Ascending aorta (tissue), 2 donors: Measurements from ENCODE around the gene TAC4. TPM values are rescaled to one million over a fixed set of nuclear protein-coding genes. Genes with fewer than 3 reads are reported as not detected.

Source experiments
- DNase-seq, 2 donors: peaks; one replicate each; pipeline ENCODE4 v3.0.0-alpha.2; 2019; ENCODE audit warnings: low spot score in 2 of 2
- H3K27ac ChIP-seq, 2 donors: fragments of 200-600 bp; sonication (generic); one replicate each; pipeline ENCODE4 v1.5.1; 2016 to 2017; ENCODE audit warnings: mild to moderate bottlenecking in 1 of 2
- H3K27me3 ChIP-seq: fragments of 200-600 bp; sonication (generic); one replicate; pipeline ENCODE4 v1.5.1; 2017
- H3K36me3 ChIP-seq, 2 donors: fragments of 200-600 bp; sonication (generic); one replicate each; pipeline ENCODE4 v1.5.1; 2016
- H3K4me1 ChIP-seq, 2 donors: fragments of 200-600 bp; sonication (generic); one replicate each; pipeline ENCODE4 v1.5.1; 2016 to 2017; ENCODE audit warnings: mild to moderate bottlenecking in 1 of 2
- H3K4me3 ChIP-seq, 2 donors: fragments of 200-600 bp; sonication (generic); one replicate each; pipeline ENCODE4 v1.5.1; 2016 to 2017; ENCODE audit warnings: mild to moderate bottlenecking in 1 of 2
- H3K9me3 ChIP-seq, 2 donors: fragments of 200-600 bp; sonication (generic); one replicate each; pipeline ENCODE4 v1.5.1; 2016
- CTCF ChIP-seq, 3 experiments: fragments of 200-600 bp in 2 of 3; fragments of 450-650 bp in 1 of 3; sonication (generic) in 2 of 3; IDR thresholded peaks; one replicate each; pipeline ENCODE4 v1.5.1; 2016 to 2019; ENCODE audit warnings: antibody characterized with exemption in 3 of 3, mild to moderate bottlenecking in 1 of 3, moderate library complexity in 1 of 3
- intact Hi-C: fragments of 100-400 bp; cut with DNase I; formaldehyde crosslinking; loops from one replicate; pipeline ENCODE4 v1.15.1; 2023
- total RNA-seq: library from RNA; depleted of rRNA; stranded (reverse); fragments of >200 nt; gene quantifications from one replicate; pipeline ENCODE4 v1.1.0, GENCODE V29; 2016

TAC4 gene
- total RNA-seq, 1 donor from 2014 or later = not detected

GRCh38 chr17:49866019-49866380 lies 18.1 kb upstream of the TAC4 start:
- Histone ChIP-seq H3K4me1 (no peaks in the 10 kb centered on the region), H3K9me3 (no peaks in the 10 kb centered on the region), H3K4me3 (no peak overlapping the region), H3K27me3 (no peaks in the 10 kb centered on the region), H3K36me3 (no peaks in the 10 kb centered on the region), H3K27ac (no peak overlapping the region)
- no peak for DNase-seq
- no peak for TF ChIP-seq CTCF (IDR thresholded peaks at IDR 0.05)
- intact Hi-C loops = no loop called here

GRCh38 chr17:49862781-49863331 lies 15.0 kb upstream of the TAC4 start:
- intact Hi-C loops = no loop called here

GRCh38 chr17:49861150-49861884 lies 13.4 kb upstream of the TAC4 start:
- no peaks in the 10 kb centered on the region for H3K9me3 ChIP-seq
- H3K4me3 ChIP-seq = no peak overlapping the region
- no peaks in the 10 kb centered on the region for H3K27me3 ChIP-seq
- no peaks in the 10 kb centered on the region for H3K36me3 ChIP-seq
- intact Hi-C loops = loop anchor here (1.0 kb wide), 1 partner anchor 137 kb away; no protein-coding TSS in a partner anchor
- TF ChIP-seq CTCF (IDR thresholded peaks at IDR 0.05) = peak; percentile 68 to 88 (median 75)
- no peak overlapping the region for H3K27ac ChIP-seq
- DNase-seq = no peak
- H3K4me1 ChIP-seq = peaks cover 0 to 2% of the 10 kb centered on the region in 2 donors

More at GRCh38 chr17:49862781-49863331, 15.0 kb upstream of the TAC4 start:
- no peaks in the 10 kb centered on the region for H3K9me3 ChIP-seq
- no peaks in the 10 kb centered on the region for H3K27me3 ChIP-seq
- no peaks in the 10 kb centered on the region for H3K36me3 ChIP-seq
- no peak overlapping the region for H3K27ac ChIP-seq
- no peak for DNase-seq
- peaks cover 0 to 2% of the 10 kb centered on the region in 2 donors for H3K4me1 ChIP-seq
- no peak overlapping the region for H3K4me3 ChIP-seq
- TF ChIP-seq CTCF (IDR thresholded peaks at IDR 0.05) = no peak

- H3K9me3 ChIP-seq = no peaks in the 10 kb centered on the region
- no peak for TF ChIP-seq CTCF (IDR thresholded peaks at IDR 0.05)
- intact Hi-C loops = no loop called here
- H3K27me3 ChIP-seq = no peaks in the 10 kb centered on the region
- H3K4me1 ChIP-seq = peaks cover 0 to 2% of the 10 kb centered on the region in 2 donors
- no peaks in the 10 kb centered on the region for H3K36me3 ChIP-seq
- DNase-seq = no peak
- H3K4me3 ChIP-seq = no peak overlapping the region
- no peak overlapping the region for H3K27ac ChIP-seq
Measured at GRCh38 chr17:49859991-49860953, 12.4 kb upstream of the TAC4 start.

GRCh38 chr17:49858796-49859195 lies 10.9 kb upstream of the TAC4 start:
- H3K36me3 ChIP-seq = no peaks in the 10 kb centered on the region
- H3K4me3 ChIP-seq = no peak overlapping the region
- intact Hi-C loops = no loop called here
- H3K9me3 ChIP-seq = no peaks in the 10 kb centered on the region
- no peak for DNase-seq
- no peaks in the 10 kb centered on the region for H3K27me3 ChIP-seq
- TF ChIP-seq CTCF (IDR thresholded peaks at IDR 0.05) = no peak
- H3K4me1 ChIP-seq = peaks cover 0 to 2% of the 10 kb centered on the region in 2 donors
- H3K27ac ChIP-seq = no peak overlapping the region
